Neural cell (in vitro differentiated cells): ENCODE measurements around the gene PDE1C.

Source experiments
- CTCF ChIP-seq: fragments of 450-650 bp; IDR thresholded peaks from 2 replicates; pipeline ENCODE4 v1.5.1; 2014; ENCODE audit warnings: antibody characterized with exemption, mild to moderate bottlenecking, moderate library complexity; ENCODE audit not compliant: poor library complexity, severe bottlenecking
- EP300 ChIP-seq: fragments of 450-650 bp; conservative IDR thresholded peaks from 2 replicates; pipeline ENCODE4 v1.6.1; 2014; ENCODE audit warnings: antibody characterized with exemption, mild to moderate bottlenecking, moderate library complexity; ENCODE audit not compliant: poor library complexity, severe bottlenecking
- EZH2 ChIP-seq: fragments of 200-600, 300-800 bp; shearing (Covaris generic), sonication (generic); IDR thresholded peaks from 2 replicates; pipeline ENCODE4 v1.6.1; 2014; ENCODE audit warnings: antibody characterized with exemption, low read length, borderline replicate concordance, mild to moderate bottlenecking; ENCODE audit not compliant: insufficient read depth, poor library complexity, severe bottlenecking
- MXI1 ChIP-seq: fragments of 450-650 bp; conservative IDR thresholded peaks from 2 replicates; pipeline ENCODE4 v1.6.1; 2014; ENCODE audit warnings: antibody characterized with exemption, mild to moderate bottlenecking; ENCODE audit not compliant: poor library complexity, severe bottlenecking
- POLR2AphosphoS5 ChIP-seq: IDR thresholded peaks from 2 replicates; pipeline ENCODE4 v1.6.1; 2012
- REST ChIP-seq: IDR thresholded peaks from 2 replicates; pipeline ENCODE4 v1.6.1; 2012; ENCODE audit warnings: borderline replicate concordance
- TAF1 ChIP-seq: IDR thresholded peaks from 2 replicates; pipeline ENCODE4 v1.6.1; 2012; ENCODE audit warnings: low read depth

GRCh38 chr7:32039000-32039756 lies 31.0 kb downstream of the PDE1C start:
- TF ChIP-seq POLR2AphosphoS5 (no peak), CTCF (no peak), EZH2 (no peak), TAF1 (no peak), REST (no peak), EP300 (no peak), MXI1 (no peak)
